ENCODE data around the gene PTPN6.

Gene PTPN6

GRCh38 chr12:6921996-6922946 is 28.9 kb upstream of the PTPN6 start:
- H3K36me3 ChIP-seq, result no peaks in the 10 kb centered on the region; the same call in 1 of the 2 replicates
- H3K4me2 ChIP-seq, result peak overlapping the region; percentile 86
- peak overlapping the region; percentile 61 for H3K27ac ChIP-seq
- no peaks in the 10 kb centered on the region for H3K9me3 ChIP-seq
- peaks cover 5% of the 10 kb centered on the region; the same call in 1 of the 2 replicates for H3K27me3 ChIP-seq
- no peak for TF ChIP-seq Cebpa-rat (IDR thresholded peaks at IDR 0.05)
- peaks cover 68% of the 10 kb centered on the region for H3K4me1 ChIP-seq
- peak overlapping the region; percentile 35; the same call in 1 of the 2 replicates for H3K9ac ChIP-seq
- no peak overlapping the region for H3K4me3 ChIP-seq
- no peaks in the 10 kb centered on the region for H4K20me1 ChIP-seq

DNA sequence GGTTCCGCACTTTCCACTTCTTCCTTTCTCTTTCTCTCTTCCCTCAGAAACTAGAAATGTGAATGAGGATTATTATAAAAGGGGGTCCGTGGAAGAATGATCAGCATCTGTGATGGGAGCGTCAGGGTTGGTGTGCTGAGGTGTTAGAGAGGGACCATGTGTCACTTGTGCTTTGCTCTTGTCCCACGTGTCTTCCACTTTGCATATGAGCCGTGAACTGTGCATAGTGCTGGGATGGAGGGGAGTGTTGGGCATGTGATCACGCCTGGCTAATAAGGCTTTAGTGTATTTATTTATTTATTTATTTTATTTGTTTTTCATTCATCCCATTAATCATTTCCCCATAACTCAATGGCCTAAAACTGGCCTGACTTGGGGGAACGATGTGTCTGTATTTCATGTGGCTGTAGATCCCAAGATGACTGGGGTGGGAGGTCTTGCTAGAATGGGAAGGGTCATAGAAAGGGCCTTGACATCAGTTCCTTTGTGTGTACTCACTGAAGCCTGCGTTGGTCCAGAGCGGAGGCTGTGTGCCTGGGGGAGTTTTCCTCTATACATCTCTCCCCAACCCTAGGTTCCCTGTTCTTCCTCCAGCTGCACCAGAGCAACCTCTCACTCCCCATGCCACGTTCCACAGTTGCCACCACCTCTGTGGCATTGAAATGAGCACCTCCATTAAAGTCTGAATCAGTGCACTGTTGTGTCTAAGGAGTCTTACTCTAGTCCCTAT is 28.0 kb upstream of the PTPN6 start:
- peak overlapping the region; percentile 86 for H3K4me2 ChIP-seq
- H3K4me3 ChIP-seq, result no peak overlapping the region
- no peaks in the 10 kb centered on the region; the same call in 1 of the 2 replicates for H3K36me3 ChIP-seq
- H3K27ac ChIP-seq, result peak overlapping the region; percentile 61
- no peaks in the 10 kb centered on the region for H3K27me3 ChIP-seq
- peaks cover 69% of the 10 kb centered on the region for H3K4me1 ChIP-seq
- H3K9ac ChIP-seq, result 0 out of 2 replicates have a peak overlapping the region, but pooled peaks have one; percentile 35
- H3K9me3 ChIP-seq, result no peaks in the 10 kb centered on the region
- no peaks in the 10 kb centered on the region for H4K20me1 ChIP-seq
- no peak for TF ChIP-seq Cebpa-rat (IDR thresholded peaks at IDR 0.05)

- peak overlapping the region; percentile 86 for H3K4me2 ChIP-seq
- H3K27me3 ChIP-seq, result no peaks in the 10 kb centered on the region
- H3K9ac ChIP-seq, result no peak overlapping the region
Observed at GRCh38 chr12:6923851-6924250, 27.3 kb upstream of the PTPN6 start.

GRCh38 chr12:6925239-6925539 is 26.0 kb upstream of the PTPN6 start:
- Histone ChIP-seq H3K4me3 (no peak overlapping the region), H3K27ac (no peak overlapping the region; the same call in none of the 2 replicates)

More at GRCh38 chr12:6923851-6924250, 27.3 kb upstream of the PTPN6 start:
- no peak for TF ChIP-seq Cebpa-rat (IDR thresholded peaks at IDR 0.05)
- no peaks in the 10 kb centered on the region; the same call in 1 of the 2 replicates for H3K36me3 ChIP-seq
- H3K27ac ChIP-seq, result no peak overlapping the region
- no peaks in the 10 kb centered on the region for H3K9me3 ChIP-seq
- peaks cover 2% of the 10 kb centered on the region for H4K20me1 ChIP-seq
- peaks cover 72% of the 10 kb centered on the region for H3K4me1 ChIP-seq
- H3K4me3 ChIP-seq, result no peak overlapping the region

DNA sequence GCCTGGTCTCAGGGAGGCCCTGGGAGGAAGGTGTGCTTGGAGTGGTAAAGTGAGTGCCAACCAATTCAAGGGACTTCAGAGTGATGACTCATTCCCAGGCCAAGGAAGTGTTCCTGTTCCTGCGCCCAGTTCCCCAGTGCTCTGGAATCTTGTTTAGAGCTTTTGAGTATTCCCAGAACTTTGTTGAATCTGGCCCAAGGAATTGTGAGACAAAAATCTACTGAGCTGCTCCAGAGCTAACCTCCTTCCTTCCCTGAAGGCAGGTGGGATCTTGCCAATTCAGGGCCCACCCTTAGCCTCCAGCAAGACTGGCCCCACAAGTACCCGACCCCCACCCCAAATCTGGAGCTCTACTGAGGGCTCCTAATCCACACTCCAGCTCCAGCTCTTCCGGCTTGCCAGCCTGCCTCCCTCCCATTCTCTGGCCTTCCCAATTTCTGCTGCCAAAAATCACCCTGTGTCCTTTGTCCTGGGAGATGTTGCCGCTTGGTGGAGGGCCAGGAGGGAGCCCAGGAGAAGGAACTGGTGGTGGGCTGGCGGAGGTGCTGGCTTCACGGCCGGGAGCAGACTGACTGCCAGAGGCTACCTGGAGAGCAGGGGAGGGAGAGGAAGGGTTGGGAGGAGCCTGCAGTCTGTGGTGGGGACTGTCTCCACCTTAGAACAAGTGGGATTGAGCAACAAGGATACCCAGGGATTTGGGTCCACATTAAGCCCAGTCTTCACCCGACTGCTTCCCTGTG is 25.4 kb upstream of the PTPN6 start:
- Histone ChIP-seq H3K9ac (0 out of 2 replicates have a peak overlapping the region, but pooled peaks have one; percentile 89), H3K27me3 (no peaks in the 10 kb centered on the region), H3K27ac (no peak overlapping the region; the same call in 1 of the 2 replicates), H3K4me1 (peaks cover 85% of the 10 kb centered on the region), H3K4me2 (peak overlapping the region; percentile 86), H3K4me3 (no peak overlapping the region), H3K36me3 (peaks cover 5% of the 10 kb centered on the region; the same call in 1 of the 2 replicates), H3K9me3 (no peaks in the 10 kb centered on the region), H4K20me1 (peaks cover 20% of the 10 kb centered on the region)
- no peak for TF ChIP-seq Cebpa-rat (IDR thresholded peaks at IDR 0.05)

More at GRCh38 chr12:6925239-6925539, 26.0 kb upstream of the PTPN6 start:
- Histone ChIP-seq H3K9me3 (no peaks in the 10 kb centered on the region), H3K4me2 (peak overlapping the region; percentile 86), H3K36me3 (peaks cover 4% of the 10 kb centered on the region; the same call in 1 of the 2 replicates), H3K27me3 (no peaks in the 10 kb centered on the region), H4K20me1 (peaks cover 15% of the 10 kb centered on the region), H3K4me1 (peaks cover 80% of the 10 kb centered on the region), H3K9ac (0 out of 2 replicates have a peak overlapping the region, but pooled peaks have one; percentile 17)
- no peak for TF ChIP-seq Cebpa-rat (IDR thresholded peaks at IDR 0.05)

GRCh38 chr12:6927379-6928021 is 23.7 kb upstream of the PTPN6 start, which contains the start of gene ATN1:
TSS of gene ATN1 (plus strand) at chr12:6927959. CDS start at chr12:6934002, 6,043 bp downstream.
- Histone ChIP-seq H3K4me2 (peak within 1 kb of the TSS; percentile 98), H3K27me3 (no peaks in the 10 kb centered on the region), H3K27ac (peak within 1 kb of the TSS; percentile 93), H3K4me1 (peaks cover 88% of the 10 kb centered on the region), H3K9ac (peak within 1 kb of the TSS; percentile 89), H3K4me3 (peak within 1 kb of the TSS; percentile 78), H3K36me3 (peaks cover 5% of the 10 kb centered on the region; the same call in 1 of the 2 replicates), H3K9me3 (no peaks in the 10 kb centered on the region), H4K20me1 (peaks cover 35% of the 10 kb centered on the region)
- no peak for TF ChIP-seq Cebpa-rat (IDR thresholded peaks at IDR 0.05)

GRCh38 chr12:6928022-6928702 is 23.0 kb upstream of the PTPN6 start:
- Histone ChIP-seq H3K27me3 (no peaks in the 10 kb centered on the region), H3K9ac (peak overlapping the region; percentile 89), H3K9me3 (no peaks in the 10 kb centered on the region), H3K4me2 (peak overlapping the region; percentile 98), H4K20me1 (peaks cover 42% of the 10 kb centered on the region), H3K4me1 (peaks cover 85% of the 10 kb centered on the region), H3K27ac (peak overlapping the region; percentile 93), H3K4me3 (peak overlapping the region; percentile 78), H3K36me3 (peaks cover 12% of the 10 kb centered on the region)
- no peak for TF ChIP-seq Cebpa-rat (IDR thresholded peaks at IDR 0.05)

DNA sequence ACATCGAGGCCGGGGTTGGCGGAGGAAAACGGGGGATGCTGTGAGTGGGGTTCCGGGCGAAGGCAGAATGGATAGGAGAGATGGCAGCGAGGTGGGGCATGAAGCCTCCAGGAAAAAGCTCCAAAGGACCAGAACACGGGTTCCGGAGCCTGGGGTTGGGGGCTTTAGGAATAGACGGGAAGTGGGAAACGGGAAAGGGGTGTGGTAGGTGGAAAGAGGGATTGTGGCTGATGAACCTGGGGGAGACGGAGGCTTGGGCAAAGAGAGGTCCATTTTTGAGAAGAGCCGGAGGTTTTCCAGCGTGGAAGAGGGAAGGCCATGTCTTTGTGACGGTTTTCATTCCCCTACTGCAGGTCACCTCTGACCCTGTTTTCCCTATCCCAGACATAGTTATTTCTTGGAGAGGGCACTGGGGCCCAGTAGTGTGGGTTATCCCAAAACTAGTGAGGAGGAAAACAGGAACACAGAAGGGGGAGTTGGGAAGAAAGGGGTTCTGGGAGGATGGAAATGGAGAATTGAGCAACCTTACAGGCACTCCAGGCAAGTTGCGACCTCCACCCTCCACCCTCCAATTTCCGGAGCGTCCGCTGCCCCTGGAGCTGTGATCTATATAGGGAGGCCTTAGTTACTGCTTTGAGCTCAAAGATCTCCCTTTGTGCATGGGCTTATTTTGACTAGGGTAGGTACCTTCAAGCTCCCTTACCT is 22.3 kb upstream of the PTPN6 start:
- Histone ChIP-seq H3K36me3 (peaks cover 19% of the 10 kb centered on the region), H3K4me3 (peak overlapping the region; percentile 78), H3K4me2 (peak overlapping the region; percentile 98), H3K9ac (peak overlapping the region; percentile 89), H3K27ac (peak overlapping the region; percentile 93), H4K20me1 (peaks cover 49% of the 10 kb centered on the region), H3K4me1 (peaks cover 85% of the 10 kb centered on the region), H3K27me3 (no peaks in the 10 kb centered on the region), H3K9me3 (no peaks in the 10 kb centered on the region)
- TF ChIP-seq Cebpa-rat (IDR thresholded peaks at IDR 0.05), result no peak

Data from BLaER1 (cell line).